GM12875 (cell line): ENCODE results near the gene CAPN3.

Source experiments
- H3K4me3 ChIP-seq: one replicate; pipeline ENCODE4 v1.5.1; 2011; ENCODE audit warnings: low read depth, low read length, control low read depth
- CTCF ChIP-seq: IDR thresholded peaks from 2 replicates; pipeline ENCODE4 v1.5.1; 2011; ENCODE audit warnings: low read depth, mild to moderate bottlenecking, control low read depth, inconsistent platforms, low read length, moderate library complexity, borderline replicate concordance; ENCODE audit not compliant: insufficient read depth

CAPN3 gene

GRCh38 chr15:42375252-42375651 lies 16.0 kb downstream of the CAPN3 start:
- no peak overlapping the region for H3K4me3 ChIP-seq
- no peak for TF ChIP-seq CTCF

- no peak for TF ChIP-seq CTCF
- H3K4me3 ChIP-seq: no peak overlapping the region
Measured at GRCh38 chr15:42375941-42376340, 16.6 kb downstream of the CAPN3 start.

- H3K4me3 ChIP-seq: no peak overlapping the region
- TF ChIP-seq CTCF: no peak
Measured at GRCh38 chr15:42378011-42378410, 18.7 kb downstream of the CAPN3 start.

- no peak overlapping the region for H3K4me3 ChIP-seq
- no peak for TF ChIP-seq CTCF
Measured at GRCh38 chr15:42384597-42384996, 25.3 kb downstream of the CAPN3 start.

- H3K4me3 ChIP-seq: no peak overlapping the region
- peak; percentile 72 for TF ChIP-seq CTCF
Measured at GRCh38 chr15:42385206-42385979, 26.1 kb downstream of the CAPN3 start.

GRCh38 chr15:42385980-42386700 lies 26.8 kb downstream of the CAPN3 start:
- no peak overlapping the region for H3K4me3 ChIP-seq

More at GRCh38 chr15:42385980-42386700, 26.8 kb downstream of the CAPN3 start:
- no peak for TF ChIP-seq CTCF
